Keratinocyte (primary cell): ENCODE data around the gene AFF2. TPM values are rescaled to one million over a fixed set of nuclear protein-coding genes. Genes with fewer than 3 reads are reported as not detected.

Experiments used
- DNase-seq: peaks from one replicate; pipeline ENCODE4 v3.0.0-alpha.2; 2011; ENCODE audit warnings: low read depth, missing footprints, low spot score
- FAIRE-seq: peaks from 2 replicates; lab custom pipeline; 2011; peaks lifted over from hg19 to GRCh38; lab: Jason Lieb, UNC
- H2AFZ ChIP-seq: 2 replicates; pipeline ENCODE4 v1.6.0; 2012; ENCODE audit warnings: low read length, control low read depth, inconsistent platforms; ENCODE audit not compliant: control insufficient read depth
- H3K27ac ChIP-seq: 2 replicates; pipeline ENCODE4 v1.5.1; 2011; ENCODE audit warnings: low read length; ENCODE audit not compliant: control insufficient read depth, insufficient read depth
- H3K27me3 ChIP-seq: 3 replicates; pipeline ENCODE4 v1.6.0; 2011; ENCODE audit warnings: low read length; ENCODE audit not compliant: control insufficient read depth, insufficient read depth; ENCODE audit errors: extremely low read depth
- H3K36me3 ChIP-seq, 2 experiments: 2 replicates in 1 of 2; 3 replicates in 1 of 2; pipeline ENCODE4 v1.5.1; 2011; ENCODE audit warnings: low read length in 2 of 2, mild to moderate bottlenecking in 1 of 2; ENCODE audit not compliant: control insufficient read depth in 2 of 2, insufficient read depth in 2 of 2; ENCODE audit errors: extremely low read depth in 1 of 2
- H3K4me1 ChIP-seq: 3 replicates; pipeline ENCODE4 v1.5.1; 2011; ENCODE audit warnings: low read length; ENCODE audit not compliant: control insufficient read depth, insufficient read depth; ENCODE audit errors: extremely low read depth
- H3K4me2 ChIP-seq: 3 replicates; pipeline ENCODE4 v1.6.0; 2011; ENCODE audit warnings: low read depth, low read length; ENCODE audit not compliant: control insufficient read depth, insufficient read depth; ENCODE audit errors: extremely low read depth
- H3K4me3 ChIP-seq, 3 experiments: fragments of 200-600 bp in 1 of 3; sonication (generic) in 1 of 3; 2 replicates in 2 of 3; 3 replicates in 1 of 3; pipeline ENCODE4 v1.5.1; 2011 to 2016; ENCODE audit warnings: low read length in 3 of 3, mild to moderate bottlenecking in 3 of 3, control low read depth in 2 of 3, inconsistent platforms in 1 of 3, low read depth in 1 of 3, mixed read lengths in 1 of 3, mixed run types in 1 of 3, moderate library complexity in 1 of 3; ENCODE audit not compliant: control insufficient read depth in 2 of 3, insufficient read depth in 2 of 3; ENCODE audit errors: extremely low read depth in 1 of 3
- H3K79me2 ChIP-seq: 2 replicates; pipeline ENCODE4 v1.6.0; 2012; ENCODE audit warnings: low read length; ENCODE audit not compliant: control insufficient read depth, insufficient read depth
- H3K9ac ChIP-seq: 3 replicates; pipeline ENCODE4 v1.6.0; 2011; ENCODE audit warnings: low read length; ENCODE audit not compliant: control insufficient read depth, insufficient read depth; ENCODE audit errors: extremely low read depth
- H3K9me1 ChIP-seq: 3 replicates; pipeline ENCODE4 v1.6.0; 2011; ENCODE audit warnings: low read length; ENCODE audit not compliant: control insufficient read depth, insufficient read depth; ENCODE audit errors: extremely low read depth
- H3K9me3 ChIP-seq: 2 replicates; pipeline ENCODE4 v1.5.1; 2012; ENCODE audit warnings: low read depth, low read length; ENCODE audit not compliant: control insufficient read depth
- H4K20me1 ChIP-seq: 3 replicates; pipeline ENCODE4 v1.6.0; 2011; ENCODE audit warnings: low read length; ENCODE audit not compliant: control insufficient read depth, insufficient read depth; ENCODE audit errors: extremely low read depth
- EZH2 ChIP-seq: IDR thresholded peaks from one replicate; pipeline ENCODE4 v1.6.1; 2012; ENCODE audit warnings: inconsistent platforms, mild to moderate bottlenecking, low read length, moderate library complexity
- dilution Hi-C: fragments of 300-500 bp; cut with MboI; formaldehyde crosslinking; loops from one replicate; pipeline ENCODE4 v1.7.0; 2020; ENCODE audit warnings: low sequenced_read_pairs; ENCODE audit not compliant: extremely low pct_ligation_motif_present
- polyA plus RNA-seq, 5 experiments: library from polyadenylated mRNA; depleted of rRNA in 3 of 5; stranded (reverse) in 3 of 5; stranded (forward) in 1 of 5; unstranded in 1 of 5; fragments of >200 nt; gene quantifications; 1 replicate in 1 of 5; 2 replicates in 3 of 5; 3 replicates in 1 of 5; pipeline versions ENCODE4 v1.2.1 to v1.2.3, GENCODE V29; 2011 to 2012; ENCODE audit warnings: missing spikeins in 2 of 5, low read depth in 1 of 5, low replicate concordance in 1 of 5
- TF ChIP-seq, protein P1 (sequence below), 3 experiments: IDR thresholded peaks in 1 of 3; conservative IDR thresholded peaks in 1 of 3; optimal IDR thresholded peaks in 1 of 3; 2 replicates in 2 of 3; 3 replicates in 1 of 3; pipeline versions ENCODE3 to v1.5.1; 2011; ENCODE audit warnings: low read length in 3 of 3, mild to moderate bottlenecking in 3 of 3, moderate library complexity in 2 of 3, control low read depth in 1 of 3, inconsistent platforms in 1 of 3; ENCODE audit not compliant: insufficient read depth in 2 of 3; ENCODE audit errors: extremely low read depth in 1 of 3

Gene AFF2
- polyA plus RNA-seq, 1 donor (not counting 4 experiments of a cell fraction or from before 2014, with no cell fraction given), result 0.01 TPM

DNA sequence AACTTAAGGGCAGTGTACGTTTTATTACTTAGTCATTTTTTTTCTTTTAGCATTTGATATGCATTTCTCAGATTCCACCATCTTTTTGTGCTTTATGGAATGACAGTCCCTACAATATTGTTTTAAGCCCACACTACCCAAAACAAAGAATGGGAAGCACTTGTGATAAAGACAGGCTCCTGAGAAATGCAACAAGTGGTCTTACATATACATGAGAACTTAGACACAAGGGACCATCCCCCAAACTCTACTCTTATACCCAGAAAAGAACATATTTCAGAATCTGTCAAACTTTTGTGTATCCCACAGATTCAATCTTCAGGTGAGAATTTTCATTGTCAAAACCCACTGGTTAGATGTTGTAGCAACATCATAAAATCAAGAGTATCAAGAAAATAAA is 491.1 kb downstream of the AFF2 start:
- H3K4me2 ChIP-seq, result no peak overlapping the region
- DNase-seq (no peak), FAIRE-seq (no peak)
- H3K79me2 ChIP-seq, result no peaks in the 10 kb centered on the region
- no peaks in the 10 kb centered on the region for H4K20me1 ChIP-seq
- H2AFZ ChIP-seq, result no peak overlapping the region
- H3K9me3 ChIP-seq, result no peaks in the 10 kb centered on the region
- dilution Hi-C loops, result no loop called here
- TF ChIP-seq, protein P1, sequence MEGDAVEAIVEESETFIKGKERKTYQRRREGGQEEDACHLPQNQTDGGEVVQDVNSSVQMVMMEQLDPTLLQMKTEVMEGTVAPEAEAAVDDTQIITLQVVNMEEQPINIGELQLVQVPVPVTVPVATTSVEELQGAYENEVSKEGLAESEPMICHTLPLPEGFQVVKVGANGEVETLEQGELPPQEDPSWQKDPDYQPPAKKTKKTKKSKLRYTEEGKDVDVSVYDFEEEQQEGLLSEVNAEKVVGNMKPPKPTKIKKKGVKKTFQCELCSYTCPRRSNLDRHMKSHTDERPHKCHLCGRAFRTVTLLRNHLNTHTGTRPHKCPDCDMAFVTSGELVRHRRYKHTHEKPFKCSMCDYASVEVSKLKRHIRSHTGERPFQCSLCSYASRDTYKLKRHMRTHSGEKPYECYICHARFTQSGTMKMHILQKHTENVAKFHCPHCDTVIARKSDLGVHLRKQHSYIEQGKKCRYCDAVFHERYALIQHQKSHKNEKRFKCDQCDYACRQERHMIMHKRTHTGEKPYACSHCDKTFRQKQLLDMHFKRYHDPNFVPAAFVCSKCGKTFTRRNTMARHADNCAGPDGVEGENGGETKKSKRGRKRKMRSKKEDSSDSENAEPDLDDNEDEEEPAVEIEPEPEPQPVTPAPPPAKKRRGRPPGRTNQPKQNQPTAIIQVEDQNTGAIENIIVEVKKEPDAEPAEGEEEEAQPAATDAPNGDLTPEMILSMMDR (optimal IDR thresholded peaks at IDR 0.05 in 1 of 3, IDR thresholded peaks at IDR 0.05 in 1 of 3, conservative IDR thresholded peaks at IDR 0.05 in 1 of 3; ENCODE audit: extremely low read depth in 1 of 3, insufficient read depth in 2 of 3, low read length in 3 of 3), result no peak
- TF ChIP-seq EZH2, result no peak
- no peaks in the 10 kb centered on the region for H3K27me3 ChIP-seq
- no peak overlapping the region for H3K9ac ChIP-seq
- H3K4me3 ChIP-seq, result no peak overlapping the region
- no peaks in the 10 kb centered on the region for H3K4me1 ChIP-seq
- H3K27ac ChIP-seq, result no peak overlapping the region
- no peaks in the 10 kb centered on the region for H3K9me1 ChIP-seq
- H3K36me3 ChIP-seq, result no peaks in the 10 kb centered on the region

- Histone ChIP-seq H2AFZ (no peak overlapping the region), H4K20me1 (no peaks in the 10 kb centered on the region), H3K36me3 (no peaks in the 10 kb centered on the region), H3K9ac (no peak overlapping the region), H3K79me2 (no peaks in the 10 kb centered on the region), H3K4me1 (no peaks in the 10 kb centered on the region), H3K4me3 (no peak overlapping the region), H3K4me2 (no peak overlapping the region), H3K9me1 (no peaks in the 10 kb centered on the region), H3K9me3 (no peaks in the 10 kb centered on the region), H3K27ac (no peak overlapping the region), H3K27me3 (no peaks in the 10 kb centered on the region)
- dilution Hi-C loops, result no loop called here
- no peak for TF ChIP-seq EZH2
- TF ChIP-seq, protein P1 (optimal IDR thresholded peaks at IDR 0.05 in 1 of 3, IDR thresholded peaks at IDR 0.05 in 1 of 3, conservative IDR thresholded peaks at IDR 0.05 in 1 of 3; ENCODE audit: extremely low read depth in 1 of 3, insufficient read depth in 2 of 3, low read length in 3 of 3), result no peak
- FAIRE-seq (no peak), DNase-seq (no peak)
These were observed 495.2 kb downstream of the AFF2 start for GRCh38 chrX:148995661-148996060.
